ENCODE results near the gene CGB3.
"Not testable (repeated sequence)": the region's sequence is repeated elsewhere in the genome, so short reads cannot be mapped to it uniquely, and the experiment has no call there.

Gene CGB3

GRCh38 chr19:49042177-49042576, 18.0 kb upstream of the CGB3 start:
- no peak for DNase-seq (ENCODE audit: low read depth)

- DNase-seq (ENCODE audit: low read depth): not testable (repeated sequence)
These were observed 15.6 kb upstream of the CGB3 start for GRCh38 chr19:49039736-49040135.

GRCh38 chr19:49038557-49039276, 14.6 kb upstream of the CGB3 start:
- not testable (repeated sequence) for DNase-seq (ENCODE audit: low read depth)

- not testable (repeated sequence) for DNase-seq (ENCODE audit: low read depth)
These were observed 14.0 kb upstream of the CGB3 start for GRCh38 chr19:49038111-49038510.

GRCh38 chr19:49036815-49037214, 12.7 kb upstream of the CGB3 start, which contains the start of gene CGB1:
CGB1 (minus strand) TSS chr19:49036895; CDS start chr19:49036711, 184 bp downstream.
- peak; percentile 30 for DNase-seq (ENCODE audit: low read depth)

GRCh38 chr19:49031642-49032301, 7.6 kb upstream of the CGB3 start, which contains the start of gene CGB2:
CGB2 (plus strand) TSS chr19:49031890; CDS start chr19:49032096, 206 bp downstream.
- peak; percentile 41 for DNase-seq (ENCODE audit: low read depth)

- not testable (repeated sequence) for DNase-seq (ENCODE audit: low read depth)
These were observed 6.2 kb upstream of the CGB3 start for GRCh38 chr19:49030323-49030722.

- not testable (repeated sequence) for DNase-seq (ENCODE audit: low read depth)
These were observed 5.6 kb upstream of the CGB3 start for GRCh38 chr19:49029749-49030148.

- DNase-seq (ENCODE audit: low read depth): not testable (repeated sequence)
These were observed 4.6 kb upstream of the CGB3 start for GRCh38 chr19:49028686-49029085.

GRCh38 chr19:49025599-49025998, 1.5 kb upstream of the CGB3 start:
- DNase-seq (ENCODE audit: low read depth): not testable (repeated sequence)

- not testable (repeated sequence) for DNase-seq (ENCODE audit: low read depth)
These were observed 955 bp upstream of the CGB3 start for GRCh38 chr19:49025088-49025487.

GRCh38 chr19:49022116-49022515, 2.0 kb downstream of the CGB3 start:
- DNase-seq (ENCODE audit: low read depth): no peak

- no peak for DNase-seq (ENCODE audit: low read depth)
These were observed 2.9 kb downstream of the CGB3 start for GRCh38 chr19:49020931-49021895.

- DNase-seq (ENCODE audit: low read depth): no peak
These were observed 3.8 kb downstream of the CGB3 start for GRCh38 chr19:49020342-49020741.

GRCh38 chr19:49019242-49019932, 4.7 kb downstream of the CGB3 start:
- peak; percentile 43 for DNase-seq (ENCODE audit: low read depth)

- not testable (repeated sequence) for DNase-seq (ENCODE audit: low read depth)
These were observed 5.5 kb downstream of the CGB3 start for GRCh38 chr19:49018388-49019241.

GRCh38 chr19:49017666-49018351, 6.3 kb downstream of the CGB3 start:
- DNase-seq (ENCODE audit: low read depth): peak; percentile 50

GRCh38 chr19:49017041-49017665, 7.0 kb downstream of the CGB3 start, which contains the start of gene LHB:
LHB (minus strand) TSS chr19:49017091; CDS start chr19:49017081, 10 bp downstream.
- no peak for DNase-seq (ENCODE audit: low read depth)

Measured in activated T-helper 1 cell treated with Interleukin-2 at 50 U/mL for 16 hours (primary cell).